Activated B cell treated with CpG ODN at 0.5 μM for 24 hours (primary cell): ENCODE results near the gene C17orf58. TPM values are rescaled to one million over a fixed set of nuclear protein-coding genes. Genes with fewer than 3 reads are reported as not detected.
"Not testable (repeated sequence)": the region's sequence is repeated elsewhere in the genome, so short reads cannot be mapped to it uniquely, and the experiment has no call there.

Source experiments
- ATAC-seq: fragments of 200-7000 bp; cut with Tn5 transposase; one replicate; pipeline ENCODE4 v1.10.0; 2021; ENCODE audit warnings: low read depth, mild to moderate bottlenecking, moderate library complexity
- CTCF ChIA-PET: fragments of 350-600 bp; sonication (Branson Sonifier 250); formaldehyde crosslinking; loops from one replicate; lab custom pipeline; 2021; ENCODE audit warnings: antibody characterized with exemption; lab: Charles Lee
- POLR2A ChIA-PET: fragments of 350-600 bp; sonication (Branson Sonifier 250); formaldehyde crosslinking; loops from one replicate; lab custom pipeline; 2021; ENCODE audit warnings: antibody characterized with exemption; lab: Charles Lee
- DNase-seq: peaks from one replicate; pipeline ENCODE4 v3.0.0; 2022
- H3K27ac Mint-ChIP-seq: one replicate; pipeline ENCODE4 v1.8.0; 2020; ENCODE audit warnings: mixed read lengths
- H3K27me3 Mint-ChIP-seq: one replicate; pipeline ENCODE4 v1.8.0; 2021; ENCODE audit warnings: mixed read lengths
- H3K36me3 Mint-ChIP-seq: one replicate; pipeline ENCODE4 v1.8.0; 2021; ENCODE audit warnings: low read depth, mixed read lengths
- H3K4me1 Mint-ChIP-seq: one replicate; pipeline ENCODE4 v1.8.0; 2021; ENCODE audit warnings: mixed read lengths
- H3K4me3 Mint-ChIP-seq: one replicate; pipeline ENCODE4 v1.8.0; 2020; ENCODE audit warnings: mild to moderate bottlenecking, mixed read lengths
- H3K9me3 Mint-ChIP-seq: one replicate; pipeline ENCODE4 v1.8.0; 2020; ENCODE audit warnings: mixed read lengths
- CTCF ChIP-seq: fragments of 200-600 bp; IDR thresholded peaks from one replicate; pipeline ENCODE4 v1.8.0; 2022; ENCODE audit warnings: antibody characterized with exemption, mild to moderate bottlenecking
- intact Hi-C: fragments of 100-400 bp; cut with micrococcal nuclease; formaldehyde crosslinking; loops from one replicate; pipeline ENCODE4 v1.15.1; 2024
- total RNA-seq: library from RNA; stranded (reverse); gene quantifications from 2 replicates; pipeline ENCODE4 v1.2.3, GENCODE V29; 2022

Gene C17orf58
- total RNA-seq, 1 donor from 2014 or later, result 4.3 TPM

GRCh38 chr17:68020409-68020756, 24.1 kb upstream of the C17orf58 start:
- CTCF ChIA-PET, result interaction anchor here (0.9 to 1.8 kb wide), 3 partner anchors 10 to 427 kb away, joined by 3 to 7 read pairs (median 5); partner anchors contain the start of gene KPNA2
- Mint-ChIP-seq H3K4me1 (peaks cover 14% of the 10 kb centered on the region), H3K27me3 (peaks cover 2% of the 10 kb centered on the region), H3K4me3 (peak overlapping the region; percentile 90), H3K36me3 (peaks cover 4% of the 10 kb centered on the region), H3K9me3 (no peaks in the 10 kb centered on the region), H3K27ac (peak overlapping the region; percentile 90)
- DNase-seq (no peak), ATAC-seq (no peak)
- intact Hi-C loops, result loop anchor here (1.0 to 5.0 kb wide), 4 partner anchors 15 to 492 kb away; partner anchors contain the start of genes KPNA2 and PRKAR1A
- no peak for TF ChIP-seq CTCF
- POLR2A ChIA-PET, result interaction anchor here (0.8 to 2.0 kb wide), 8 partner anchors 16 to 229 kb away, joined by 3 to 19 read pairs (median 4); partner anchors contain the start of genes C17orf58 and KPNA2

GRCh38 chr17:68019675-68020408, 23.6 kb upstream of the C17orf58 start:
- Mint-ChIP-seq H3K4me3 (peak overlapping the region; percentile 90), H3K9me3 (no peaks in the 10 kb centered on the region), H3K36me3 (peaks cover 4% of the 10 kb centered on the region), H3K27me3 (peaks cover 2% of the 10 kb centered on the region), H3K4me1 (peaks cover 14% of the 10 kb centered on the region), H3K27ac (peak overlapping the region; percentile 90)
- ChIA-PET POLR2A (interaction anchor here (0.5 to 2.0 kb wide), 12 partner anchors 16 to 437 kb away, joined by 3 to 19 read pairs (median 4); partner anchors contain the start of genes C17orf58 and KPNA2), CTCF (interaction anchor here (0.9 to 1.8 kb wide), 3 partner anchors 9 to 427 kb away, joined by 3 to 7 read pairs (median 5); partner anchors contain the start of gene KPNA2)
- peak; percentile 99 for DNase-seq
- intact Hi-C loops, result loop anchor here (1.0 to 5.0 kb wide), 5 partner anchors 15 to 492 kb away; partner anchors contain the start of genes KPNA2, PRKAR1A and WIPI1
- peak; percentile 90 for ATAC-seq
- TF ChIP-seq CTCF, result no peak

- Mint-ChIP-seq H3K9me3 (no peaks in the 10 kb centered on the region), H3K27ac (peak overlapping the region; percentile 90), H3K4me1 (peaks cover 14% of the 10 kb centered on the region), H3K36me3 (peaks cover 4% of the 10 kb centered on the region), H3K4me3 (peak overlapping the region; percentile 90), H3K27me3 (peaks cover 2% of the 10 kb centered on the region)
- DNase-seq, result no peak
- no peak for TF ChIP-seq CTCF
- ChIA-PET POLR2A (interaction anchor here (0.5 to 2.0 kb wide), 8 partner anchors 17 to 437 kb away, joined by 3 to 19 read pairs (median 4); partner anchors contain the start of genes C17orf58 and KPNA2), CTCF (interaction anchor here (1.2 to 1.8 kb wide), 2 partner anchors 9 to 17 kb away, joined by 5 to 7 read pairs; partner anchors contain the start of gene KPNA2)
- intact Hi-C loops, result loop anchor here (1.0 kb wide), 1 partner anchor 438 kb away; the partner anchor contains the start of gene WIPI1
- ATAC-seq, result no peak
These were observed 23.0 kb upstream of the C17orf58 start for GRCh38 chr17:68019336-68019674.

- H3K36me3 Mint-ChIP-seq, ATAC-seq, intact Hi-C loops, H3K9me3 Mint-ChIP-seq, H3K27ac Mint-ChIP-seq, DNase-seq, POLR2A ChIA-PET, H3K4me3 Mint-ChIP-seq, CTCF ChIA-PET, H3K27me3 Mint-ChIP-seq: not testable (repeated sequence)
- H3K4me1 Mint-ChIP-seq, result peaks cover 14% of the 10 kb centered on the region
These were observed 22.2 kb upstream of the C17orf58 start for GRCh38 chr17:68018493-68018892.

- Mint-ChIP-seq H3K4me1 (peaks cover 14% of the 10 kb centered on the region), H3K36me3 (peaks cover 4% of the 10 kb centered on the region), H3K4me3 (no peak overlapping the region), H3K27ac (no peak overlapping the region), H3K27me3 (peaks cover 2% of the 10 kb centered on the region), H3K9me3 (no peaks in the 10 kb centered on the region)
- TF ChIP-seq CTCF, result no peak
- CTCF ChIA-PET, result no interaction called here
- ATAC-seq (no peak), DNase-seq (no peak)
- intact Hi-C loops, result no loop called here
- POLR2A ChIA-PET, result interaction anchor here (0.7 kb wide), 1 partner anchor 32 kb away, joined by 4 read pairs; no protein-coding TSS in a partner anchor
These were observed 20.6 kb upstream of the C17orf58 start for GRCh38 chr17:68016838-68017237.
